Testis (tissue), 3 donors: Measurements from ENCODE around the gene KCNK18. TPM values are rescaled to one million over a fixed set of nuclear protein-coding genes. Genes with fewer than 3 reads are reported as not detected.
"Not testable (repeated sequence)": the region's sequence is repeated elsewhere in the genome, so short reads cannot be mapped to it uniquely, and the experiment has no call there.

Experiments
- DNase-seq: peaks from one replicate; pipeline ENCODE4 v3.0.0-alpha.2; 2019
- H3K27ac ChIP-seq, 2 donors: fragments of 200-600 bp; sonication (generic); one replicate each; pipeline ENCODE4 v1.5.1; 2019
- H3K27me3 ChIP-seq: fragments of 200-600 bp; sonication (generic); one replicate; pipeline ENCODE4 v1.5.1; 2019
- H3K36me3 ChIP-seq: fragments of 200-600 bp; sonication (generic); one replicate; pipeline ENCODE4 v1.5.1; 2017; ENCODE audit warnings: low read depth; ENCODE audit errors: missing control alignments
- H3K4me1 ChIP-seq: fragments of 200-600 bp; sonication (generic); one replicate; pipeline ENCODE4 v1.5.1; 2019
- H3K4me3 ChIP-seq, 2 donors: fragments of 200-600 bp; sonication (generic); one replicate each; pipeline ENCODE4 v1.5.1; 2017 to 2019
- H3K9me3 ChIP-seq: fragments of 200-600 bp; sonication (generic); one replicate; pipeline ENCODE4 v1.5.1; 2017
- POLR2A ChIP-seq: fragments of 450-650 bp; IDR thresholded peaks from one replicate; pipeline ENCODE4 v1.6.1; 2017; ENCODE audit warnings: antibody characterized with exemption, mild to moderate bottlenecking, moderate library complexity
- WGBS, 2 donors: methylation state at CpG; one replicate each; pipeline ENCODE4 v1.1.5; 2018; 5-methylcytosine and 5-hydroxymethylcytosine counted together
- intact Hi-C: fragments of 100-400 bp; cut with DNase I; formaldehyde crosslinking; loops from one replicate; pipeline ENCODE4 v1.15.1; 2023; ENCODE audit warnings: low total_unique reads
- polyA plus RNA-seq: library from polyadenylated mRNA; stranded (reverse); fragments of 350-450 nt; fragmentation: Illumina TruSeq; extraction: RNeasy Lipid Tissue Mini Kit (QIAGEN cat#74804); gene quantifications from one replicate; pipeline ENCODE4 v1.2.3, GENCODE V29; 2014; ENCODE audit warnings: low read depth, low replicate concordance; ENCODE audit not compliant: insufficient read depth
- total RNA-seq, 2 donors: library from RNA; depleted of rRNA; stranded (reverse); fragments of >200 nt; gene quantifications; one replicate each; pipeline ENCODE4 v1.2.3, GENCODE V29; 2016
- TF ChIP-seq, protein P1 (sequence below), 3 experiments: fragments of 450-650 bp in 2 of 3; fragments of 200-600 bp in 1 of 3; sonication (generic) in 1 of 3; IDR thresholded peaks; one replicate each; pipeline ENCODE4 v1.5.1; 2016 to 2019; ENCODE audit warnings: antibody characterized with exemption in 3 of 3, mild to moderate bottlenecking in 2 of 3, moderate library complexity in 1 of 3

KCNK18 gene
- total and polyA plus RNA-seq, 3 donors from 2014 or later, result 0.66 TPM; not detected in 2

DNA sequence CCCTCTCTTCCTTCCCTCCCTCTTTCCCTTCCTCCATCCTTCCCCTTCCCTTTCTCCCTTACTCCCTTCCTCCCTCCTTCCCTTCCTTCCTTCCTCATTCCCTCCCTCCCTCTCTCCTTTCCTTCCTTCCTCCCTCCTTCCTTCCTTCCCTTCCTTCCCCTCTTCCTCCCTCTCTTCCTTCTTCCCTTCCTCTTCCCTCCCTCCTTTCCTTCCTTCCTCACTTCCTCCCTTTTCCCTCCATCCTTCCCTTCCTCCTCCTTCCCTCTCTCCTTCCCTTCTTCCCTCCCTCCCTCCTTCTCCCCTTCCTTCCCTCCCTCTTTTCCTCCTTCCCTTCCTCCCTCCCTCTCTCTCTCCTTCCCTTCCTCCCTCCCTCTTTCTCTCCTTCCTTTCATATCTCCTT, 30.9 kb downstream of the KCNK18 start:
- intact Hi-C loops, result loop anchor here (10.0 kb wide), 1 partner anchor 87 kb away; no protein-coding TSS in a partner anchor

DNA sequence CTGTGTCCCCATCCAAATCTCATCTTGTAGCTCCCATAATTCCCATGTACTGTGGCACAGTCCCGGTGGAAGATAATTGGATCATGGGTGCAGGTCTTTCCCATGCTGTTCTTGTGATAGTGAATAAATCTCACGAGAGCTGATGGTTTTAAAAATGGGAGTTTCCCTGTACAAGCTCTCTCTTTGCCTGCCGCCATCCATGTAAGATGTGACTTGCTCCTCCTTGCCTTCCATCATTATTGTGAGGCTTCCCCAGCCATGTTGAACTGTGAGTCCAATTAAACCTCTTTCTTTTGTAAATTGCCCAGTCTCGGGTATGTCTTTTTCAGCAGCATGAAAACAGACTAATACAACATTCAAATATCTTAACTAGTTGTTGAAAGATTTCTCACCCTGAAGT, 32.8 kb downstream of the KCNK18 start:
- intact Hi-C loops, H3K36me3 ChIP-seq, H3K27ac ChIP-seq, H3K4me1 ChIP-seq, H3K4me3 ChIP-seq, DNase-seq, H3K9me3 ChIP-seq, H3K27me3 ChIP-seq: not testable (repeated sequence)
- 92 to 93% methylated on average over 4 of the region's 4 CpGs for WGBS, 2 donors

More for the DNA sequence above, 30.9 kb downstream of the KCNK18 start:
- H3K27me3 ChIP-seq, result no peaks in the 10 kb centered on the region
- H3K4me3 ChIP-seq, result no peak overlapping the region
- TF ChIP-seq, protein P1, sequence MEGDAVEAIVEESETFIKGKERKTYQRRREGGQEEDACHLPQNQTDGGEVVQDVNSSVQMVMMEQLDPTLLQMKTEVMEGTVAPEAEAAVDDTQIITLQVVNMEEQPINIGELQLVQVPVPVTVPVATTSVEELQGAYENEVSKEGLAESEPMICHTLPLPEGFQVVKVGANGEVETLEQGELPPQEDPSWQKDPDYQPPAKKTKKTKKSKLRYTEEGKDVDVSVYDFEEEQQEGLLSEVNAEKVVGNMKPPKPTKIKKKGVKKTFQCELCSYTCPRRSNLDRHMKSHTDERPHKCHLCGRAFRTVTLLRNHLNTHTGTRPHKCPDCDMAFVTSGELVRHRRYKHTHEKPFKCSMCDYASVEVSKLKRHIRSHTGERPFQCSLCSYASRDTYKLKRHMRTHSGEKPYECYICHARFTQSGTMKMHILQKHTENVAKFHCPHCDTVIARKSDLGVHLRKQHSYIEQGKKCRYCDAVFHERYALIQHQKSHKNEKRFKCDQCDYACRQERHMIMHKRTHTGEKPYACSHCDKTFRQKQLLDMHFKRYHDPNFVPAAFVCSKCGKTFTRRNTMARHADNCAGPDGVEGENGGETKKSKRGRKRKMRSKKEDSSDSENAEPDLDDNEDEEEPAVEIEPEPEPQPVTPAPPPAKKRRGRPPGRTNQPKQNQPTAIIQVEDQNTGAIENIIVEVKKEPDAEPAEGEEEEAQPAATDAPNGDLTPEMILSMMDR (IDR thresholded peaks at IDR 0.05), result no peak
- TF ChIP-seq POLR2A, result no peak
- no peak for DNase-seq
- no peaks in the 10 kb centered on the region for H3K36me3 ChIP-seq
- no peaks in the 10 kb centered on the region for H3K4me1 ChIP-seq
- no peak overlapping the region for H3K27ac ChIP-seq
- no peaks in the 10 kb centered on the region for H3K9me3 ChIP-seq

DNA sequence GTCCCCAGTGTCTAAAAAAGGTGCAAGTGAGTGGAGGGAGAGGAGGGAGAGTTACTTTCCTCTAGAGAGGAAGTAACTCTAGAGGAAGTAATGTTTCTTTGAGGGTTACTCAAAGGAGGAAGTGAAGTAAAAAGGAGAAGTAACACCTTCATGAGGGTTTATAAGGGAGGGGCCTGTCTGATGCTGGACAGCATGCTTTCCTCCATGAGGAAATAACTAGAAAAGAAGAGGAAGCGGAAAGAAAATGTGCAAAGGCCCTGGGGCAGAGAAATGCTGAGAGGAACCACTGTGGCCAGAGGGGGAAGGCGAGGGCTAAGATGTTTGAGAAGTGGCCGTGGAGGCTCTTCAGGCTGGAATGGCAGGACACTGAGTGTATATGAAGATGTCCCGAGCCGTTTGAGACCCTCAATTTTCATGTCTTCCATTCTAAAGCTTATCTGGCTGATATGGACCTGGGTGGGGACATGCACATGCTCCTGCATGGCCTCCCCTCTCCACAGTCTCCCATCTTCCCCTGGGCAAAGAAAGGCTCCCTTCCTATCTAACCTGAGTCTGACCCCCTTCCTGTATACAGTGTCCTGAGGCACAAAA, 40.2 kb downstream of the KCNK18 start:
- Histone ChIP-seq H3K4me3 (no peak overlapping the region), H3K36me3 (no peaks in the 10 kb centered on the region), H3K27ac (no peak overlapping the region), H3K9me3 (no peaks in the 10 kb centered on the region), H3K27me3 (no peaks in the 10 kb centered on the region), H3K4me1 (no peaks in the 10 kb centered on the region)
- DNase-seq, result no peak
- 89 to 95% methylated on average over 5 of the region's 5 CpGs for WGBS, 2 donors
- intact Hi-C loops, result no loop called here
- no peak for TF ChIP-seq POLR2A
- TF ChIP-seq, protein P1 (IDR thresholded peaks at IDR 0.05), result no peak

DNA sequence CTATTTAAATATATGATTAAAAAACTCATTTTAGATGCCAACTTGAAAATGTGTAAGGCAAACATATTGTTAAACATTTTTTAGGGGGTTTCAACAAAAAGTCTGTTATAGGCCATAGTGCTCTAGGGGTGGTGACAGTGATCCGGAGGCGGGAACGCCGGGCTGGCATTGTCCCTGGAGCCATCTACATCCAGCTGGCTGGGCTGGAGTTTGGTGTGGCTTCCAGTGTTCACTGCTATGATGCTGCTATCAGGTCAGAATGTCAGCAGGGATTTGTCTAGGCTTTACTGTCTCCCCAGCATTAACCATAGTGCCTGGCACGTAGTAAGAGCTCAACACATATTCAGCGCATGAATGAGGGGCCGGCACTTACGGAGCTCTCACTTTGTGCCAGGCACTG, 41.8 kb downstream of the KCNK18 start:
- H3K4me1 ChIP-seq, result no peaks in the 10 kb centered on the region
- no peak for TF ChIP-seq POLR2A
- TF ChIP-seq, protein P1 (IDR thresholded peaks at IDR 0.05), result no peak
- no peak overlapping the region for H3K4me3 ChIP-seq
- no peaks in the 10 kb centered on the region for H3K27me3 ChIP-seq
- intact Hi-C loops, result no loop called here
- no peaks in the 10 kb centered on the region for H3K9me3 ChIP-seq
- no peak for DNase-seq
- no peaks in the 10 kb centered on the region for H3K36me3 ChIP-seq
- 87 to 94% methylated on average over 8 of the region's 8 CpGs for WGBS, 2 donors
- no peak overlapping the region for H3K27ac ChIP-seq

DNA sequence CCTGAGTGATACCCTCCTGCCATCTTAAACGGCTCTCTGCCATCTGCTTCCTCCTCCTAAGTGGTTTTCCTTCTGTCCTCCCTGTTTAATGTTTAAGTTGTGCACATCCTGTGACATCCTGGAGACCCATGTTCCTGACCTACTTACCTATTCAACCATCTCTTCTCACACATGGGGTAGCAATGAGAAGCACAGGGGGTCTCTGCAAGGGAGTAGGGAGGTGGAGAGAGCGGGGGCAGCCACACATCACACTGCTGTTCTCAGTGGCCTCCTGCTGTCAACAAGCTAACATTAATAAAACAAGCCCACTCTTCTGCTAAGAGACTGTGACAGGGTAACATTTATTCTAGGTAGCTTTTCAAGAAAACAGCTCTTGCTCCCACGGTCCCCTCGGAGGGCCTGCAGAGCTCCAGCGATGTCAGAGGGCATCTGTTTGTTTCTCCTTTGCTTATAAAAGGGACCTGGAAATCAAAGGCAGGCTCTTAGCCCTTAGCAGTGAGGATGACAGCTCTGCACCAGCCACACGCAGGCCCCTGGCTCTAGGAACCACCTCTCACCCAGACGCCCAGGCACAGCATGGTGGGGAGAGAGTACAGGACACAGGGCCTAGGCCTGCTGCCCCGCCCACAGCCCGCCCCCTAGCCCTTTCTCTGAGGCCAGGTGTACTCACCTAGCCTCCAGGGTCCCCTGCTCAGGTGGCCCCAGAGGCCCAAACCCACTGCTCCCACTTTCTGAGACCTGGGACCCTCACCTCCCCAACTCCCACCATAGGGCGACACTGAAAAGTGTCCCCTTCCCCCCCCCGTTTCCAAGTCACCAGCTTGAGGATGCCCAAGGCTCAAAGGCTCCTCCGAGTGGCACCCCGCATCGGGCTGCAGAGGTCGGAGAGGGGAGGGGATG, 42.7 kb downstream of the KCNK18 start:
- TF ChIP-seq, protein P1 (IDR thresholded peaks at IDR 0.05), result no peak
- no peak for TF ChIP-seq POLR2A
- H3K36me3 ChIP-seq, result no peaks in the 10 kb centered on the region
- H3K27me3 ChIP-seq, result no peaks in the 10 kb centered on the region
- intact Hi-C loops, result no loop called here
- WGBS, 2 donors, result 43 to 51% methylated on average over 5 to 13 of the region's 15 CpGs
- H3K4me3 ChIP-seq, result no peak overlapping the region
- H3K4me1 ChIP-seq, result no peaks in the 10 kb centered on the region
- no peak for DNase-seq
- no peak overlapping the region for H3K27ac ChIP-seq
- no peaks in the 10 kb centered on the region for H3K9me3 ChIP-seq
